ENCODE data around the gene ATP5MG.
"Not testable (repeated sequence)": the region's sequence is repeated elsewhere in the genome, so short reads cannot be mapped to it uniquely, and the experiment has no call there.

Gene ATP5MG

GRCh38 chr11:118410055-118410745, 8.8 kb downstream of the ATP5MG start:
- no peak for DNase-seq

- no peak for DNase-seq
Observed at GRCh38 chr11:118411530-118411929, 10.1 kb downstream of the ATP5MG start.

- DNase-seq, result no peak
Observed at GRCh38 chr11:118412921-118413320, 11.5 kb downstream of the ATP5MG start.

- DNase-seq, result no peak
Observed at GRCh38 chr11:118415062-118415738, 13.8 kb downstream of the ATP5MG start.

- no peak for DNase-seq
Observed at GRCh38 chr11:118415739-118416068, 14.3 kb downstream of the ATP5MG start.

- not testable (repeated sequence) for DNase-seq
Observed at GRCh38 chr11:118416900-118417299, 15.5 kb downstream of the ATP5MG start.

- DNase-seq, result no peak
Observed at GRCh38 chr11:118417801-118418200, 16.4 kb downstream of the ATP5MG start.

GRCh38 chr11:118418766-118419165, 17.4 kb downstream of the ATP5MG start:
- no peak for DNase-seq

GRCh38 chr11:118427707-118428106, 26.3 kb downstream of the ATP5MG start:
- DNase-seq, result no peak

GRCh38 chr11:118430956-118431355, 29.6 kb downstream of the ATP5MG start:
- no peak for DNase-seq

GRCh38 chr11:118434123-118434552, 32.7 kb downstream of the ATP5MG start:
- DNase-seq, result no peak

- no peak for DNase-seq
Observed at GRCh38 chr11:118434553-118435289, 33.3 kb downstream of the ATP5MG start.

GRCh38 chr11:118435290-118435892, 34.0 kb downstream of the ATP5MG start:
- peak; percentile 67 for DNase-seq

GRCh38 chr11:118435893-118436624, 34.7 kb downstream of the ATP5MG start, which contains the start of gene KMT2A:
Gene KMT2A (plus strand): TSS chr11:118436492. CDS start chr11:118436513, 21 bp downstream.
- DNase-seq, result peak; percentile 90

- DNase-seq, result no peak
Observed at GRCh38 chr11:118436639-118437207, 35.3 kb downstream of the ATP5MG start.

- peak; percentile 27 for DNase-seq
Observed at GRCh38 chr11:118437208-118438125, 36.1 kb downstream of the ATP5MG start.

- DNase-seq, result peak; percentile 17
Observed at GRCh38 chr11:118438314-118438931, 37.0 kb downstream of the ATP5MG start.

GRCh38 chr11:118439646-118440045, 38.2 kb downstream of the ATP5MG start:
- DNase-seq, result no peak

- DNase-seq, result no peak
Observed at GRCh38 chr11:118441770-118442275, 40.4 kb downstream of the ATP5MG start.

GRCh38 chr11:118442301-118442700, 40.9 kb downstream of the ATP5MG start:
- DNase-seq, result no peak

Data from NCI-H2029 treated with DMSO at 0.1 percent for 48 hours (cell line).